ENCODE results near the gene MIOX. TPM values are rescaled to one million over a fixed set of nuclear protein-coding genes. Genes with fewer than 3 reads are reported as not detected.

Gene MIOX
- total RNA-seq, 1 donor from 2014 or later: 0.29 TPM

GRCh38 chr22:50497093-50497492 is 10.4 kb downstream of the MIOX start:
- intact Hi-C loops (cut with micrococcal nuclease): loop anchor here (5.0 kb wide), 1 partner anchor 255 kb away; no protein-coding TSS in a partner anchor
- H3K27ac Mint-ChIP-seq: no peak overlapping the region
- no peaks in the 10 kb centered on the region for H3K9me3 Mint-ChIP-seq
- no peak overlapping the region for H3K4me3 Mint-ChIP-seq
- H3K36me3 Mint-ChIP-seq (ENCODE audit: low read depth): no peaks in the 10 kb centered on the region
- H3K4me1 Mint-ChIP-seq (ENCODE audit: low read depth): peaks cover 10% of the 10 kb centered on the region
- peaks cover 13% of the 10 kb centered on the region for H3K27me3 Mint-ChIP-seq (ENCODE audit: insufficient read depth)
- DNase-seq (ENCODE audit: low spot score): no peak

- Mint-ChIP-seq H3K36me3 (ENCODE audit: low read depth) (no peaks in the 10 kb centered on the region), H3K4me3 (no peak overlapping the region), H3K27me3 (ENCODE audit: insufficient read depth) (peaks cover 10% of the 10 kb centered on the region), H3K4me1 (ENCODE audit: low read depth) (peaks cover 10% of the 10 kb centered on the region), H3K27ac (no peak overlapping the region), H3K9me3 (no peaks in the 10 kb centered on the region)
- intact Hi-C loops (cut with micrococcal nuclease): loop anchor here (2.0 to 5.0 kb wide), 3 partner anchors 42 to 350 kb away; no protein-coding TSS in a partner anchor
- peak; percentile 61 for DNase-seq (ENCODE audit: low spot score)
Measured at GRCh38 chr22:50498322-50498890, 11.7 kb downstream of the MIOX start.

- intact Hi-C loops (cut with micrococcal nuclease): no loop called here
- H3K9me3 Mint-ChIP-seq: no peaks in the 10 kb centered on the region
- no peak overlapping the region for H3K4me3 Mint-ChIP-seq
- DNase-seq (ENCODE audit: low spot score): no peak
- H3K4me1 Mint-ChIP-seq (ENCODE audit: low read depth): peaks cover 10% of the 10 kb centered on the region
- H3K36me3 Mint-ChIP-seq (ENCODE audit: low read depth): no peaks in the 10 kb centered on the region
- H3K27ac Mint-ChIP-seq: no peak overlapping the region
- H3K27me3 Mint-ChIP-seq (ENCODE audit: insufficient read depth): peaks cover 7% of the 10 kb centered on the region
Measured at GRCh38 chr22:50500452-50500851, 13.8 kb downstream of the MIOX start.

GRCh38 chr22:50502096-50502495 is 15.4 kb downstream of the MIOX start:
- no peak overlapping the region for H3K27ac Mint-ChIP-seq
- peaks cover 5% of the 10 kb centered on the region for H3K27me3 Mint-ChIP-seq (ENCODE audit: insufficient read depth)
- peaks cover 10% of the 10 kb centered on the region for H3K4me1 Mint-ChIP-seq (ENCODE audit: low read depth)
- no peaks in the 10 kb centered on the region for H3K9me3 Mint-ChIP-seq
- no peak overlapping the region for H3K4me3 Mint-ChIP-seq
- no peak for DNase-seq (ENCODE audit: low spot score)
- intact Hi-C loops (cut with micrococcal nuclease): no loop called here
- peaks cover 4% of the 10 kb centered on the region for H3K36me3 Mint-ChIP-seq (ENCODE audit: low read depth)

GRCh38 chr22:50502628-50503474 is 16.2 kb downstream of the MIOX start:
- no peak overlapping the region for H3K27ac Mint-ChIP-seq
- no peaks in the 10 kb centered on the region for H3K9me3 Mint-ChIP-seq
- peaks cover 10% of the 10 kb centered on the region for H3K4me1 Mint-ChIP-seq (ENCODE audit: low read depth)
- peaks cover 3% of the 10 kb centered on the region for H3K27me3 Mint-ChIP-seq (ENCODE audit: insufficient read depth)
- H3K4me3 Mint-ChIP-seq: no peak overlapping the region
- no peak for DNase-seq (ENCODE audit: low spot score)
- H3K36me3 Mint-ChIP-seq (ENCODE audit: low read depth): peaks cover 4% of the 10 kb centered on the region
- intact Hi-C loops (cut with micrococcal nuclease): no loop called here

- Mint-ChIP-seq H3K4me1 (ENCODE audit: low read depth) (peaks cover 4% of the 10 kb centered on the region), H3K27ac (no peak overlapping the region), H3K9me3 (no peaks in the 10 kb centered on the region), H3K27me3 (ENCODE audit: insufficient read depth) (no peaks in the 10 kb centered on the region), H3K36me3 (ENCODE audit: low read depth) (peaks cover 4% of the 10 kb centered on the region), H3K4me3 (no peak overlapping the region)
- no peak for DNase-seq (ENCODE audit: low spot score)
- intact Hi-C loops (cut with micrococcal nuclease): no loop called here
Measured at GRCh38 chr22:50503475-50504145, 17.0 kb downstream of the MIOX start.

- intact Hi-C loops (cut with micrococcal nuclease): no loop called here
- no peak for DNase-seq (ENCODE audit: low spot score)
- peak overlapping the region; percentile 59 for H3K4me3 Mint-ChIP-seq
- H3K4me1 Mint-ChIP-seq (ENCODE audit: low read depth): peaks cover 11% of the 10 kb centered on the region
- no peaks in the 10 kb centered on the region for H3K9me3 Mint-ChIP-seq
- H3K36me3 Mint-ChIP-seq (ENCODE audit: low read depth): peaks cover 7% of the 10 kb centered on the region
- no peak overlapping the region for H3K27ac Mint-ChIP-seq
- H3K27me3 Mint-ChIP-seq (ENCODE audit: insufficient read depth): no peaks in the 10 kb centered on the region
Measured at GRCh38 chr22:50504369-50505211, 17.9 kb downstream of the MIOX start.

- peaks cover 13% of the 10 kb centered on the region for H3K4me1 Mint-ChIP-seq (ENCODE audit: low read depth)
- no peaks in the 10 kb centered on the region for H3K9me3 Mint-ChIP-seq
- H3K27ac Mint-ChIP-seq: no peak overlapping the region
Measured at GRCh38 chr22:50505276-50505775, 18.7 kb downstream of the MIOX start.

GRCh38 chr22:50505776-50506610 is 19.3 kb downstream of the MIOX start:
- DNase-seq (ENCODE audit: low spot score): no peak
- no peaks in the 10 kb centered on the region for H3K27me3 Mint-ChIP-seq (ENCODE audit: insufficient read depth)
- H3K36me3 Mint-ChIP-seq (ENCODE audit: low read depth): peaks cover 7% of the 10 kb centered on the region
- H3K9me3 Mint-ChIP-seq: no peaks in the 10 kb centered on the region
- H3K4me1 Mint-ChIP-seq (ENCODE audit: low read depth): peaks cover 13% of the 10 kb centered on the region
- peak overlapping the region; percentile 96 for H3K4me3 Mint-ChIP-seq
- H3K27ac Mint-ChIP-seq: no peak overlapping the region
- intact Hi-C loops (cut with micrococcal nuclease): no loop called here

More at GRCh38 chr22:50505276-50505775, 18.7 kb downstream of the MIOX start:
- intact Hi-C loops (cut with micrococcal nuclease): no loop called here
- peak overlapping the region; percentile 59 for H3K4me3 Mint-ChIP-seq
- no peaks in the 10 kb centered on the region for H3K27me3 Mint-ChIP-seq (ENCODE audit: insufficient read depth)
- DNase-seq (ENCODE audit: low spot score): no peak
- H3K36me3 Mint-ChIP-seq (ENCODE audit: low read depth): peaks cover 7% of the 10 kb centered on the region

- Mint-ChIP-seq H3K4me1 (ENCODE audit: low read depth) (peaks cover 13% of the 10 kb centered on the region), H3K27me3 (ENCODE audit: insufficient read depth) (no peaks in the 10 kb centered on the region), H3K4me3 (peak overlapping the region; percentile 96), H3K27ac (peak overlapping the region; percentile 82), H3K9me3 (no peaks in the 10 kb centered on the region), H3K36me3 (ENCODE audit: low read depth) (peaks cover 7% of the 10 kb centered on the region)
- DNase-seq (ENCODE audit: low spot score): no peak
- intact Hi-C loops (cut with micrococcal nuclease): loop anchor here (1.0 kb wide), 2 partner anchors 26 to 32 kb away; partner anchors contain the start of genes ADM2 and SBF1
Measured at GRCh38 chr22:50506611-50507420, 20.2 kb downstream of the MIOX start.

GRCh38 chr22:50507421-50507990 is 20.8 kb downstream of the MIOX start, which contains the start of gene LMF2:
Gene LMF2, minus strand, starts transcription at chr22:50507702. Its CDS starts 27 bp downstream, at chr22:50507675.
- H3K9me3 Mint-ChIP-seq: no peaks in the 10 kb centered on the region
- DNase-seq (ENCODE audit: low spot score): peak; percentile 88
- intact Hi-C loops (cut with micrococcal nuclease): loop anchor here (1.0 kb wide), 2 partner anchors 26 to 32 kb away; partner anchors contain the start of genes ADM2 and SBF1
- no peaks in the 10 kb centered on the region for H3K27me3 Mint-ChIP-seq (ENCODE audit: insufficient read depth)
- H3K36me3 Mint-ChIP-seq (ENCODE audit: low read depth): peaks cover 13% of the 10 kb centered on the region
- H3K4me1 Mint-ChIP-seq (ENCODE audit: low read depth): peaks cover 18% of the 10 kb centered on the region
- H3K4me3 Mint-ChIP-seq: peak within 1 kb of the TSS; percentile 96
- peak within 1 kb of the TSS; percentile 95 for H3K27ac Mint-ChIP-seq

All from activated T-helper 1 cell treated with anti-CD3 and anti-CD28 coated beads, Interleukin-12 subunit alpha, Interleukin-12 subunit beta, Interleukin-2, Interleukin-4 antibody, amounts not matched to agents 30 ng/mL and 10 ng/mL and 1 ng/mL, durations not matched to agents 14 hours and 24 hours and 36 hours (primary cell).